Stimulated activated naive CD8-positive, alpha-beta T cell treated with anti-CD3 and anti-CD28 coated beads, Interleukin-15, Interleukin-2, amounts not matched to agents 100 ng/mL and 50 ng/mL, for 24 hours (primary cell): ENCODE data around the gene TMEM176B.

Experiments used
- H3K27ac Mint-ChIP-seq: one replicate; pipeline ENCODE4 v1.8.0; 2021; ENCODE audit warnings: mild to moderate bottlenecking, mixed read lengths
- H3K27me3 Mint-ChIP-seq: one replicate; pipeline ENCODE4 v1.8.0; 2021; ENCODE audit warnings: mixed read lengths
- H3K36me3 Mint-ChIP-seq: one replicate; pipeline ENCODE4 v1.8.0; 2021; ENCODE audit warnings: low read depth, mixed read lengths
- H3K4me1 Mint-ChIP-seq: one replicate; pipeline ENCODE4 v1.8.0; 2021; ENCODE audit warnings: low read depth, mixed read lengths
- H3K4me3 Mint-ChIP-seq: one replicate; pipeline ENCODE4 v1.8.0; 2021; ENCODE audit warnings: mild to moderate bottlenecking, mixed read lengths
- H3K9me3 Mint-ChIP-seq: one replicate; pipeline ENCODE4 v1.8.0; 2021; ENCODE audit warnings: mixed read lengths

The TMEM176B gene

DNA sequence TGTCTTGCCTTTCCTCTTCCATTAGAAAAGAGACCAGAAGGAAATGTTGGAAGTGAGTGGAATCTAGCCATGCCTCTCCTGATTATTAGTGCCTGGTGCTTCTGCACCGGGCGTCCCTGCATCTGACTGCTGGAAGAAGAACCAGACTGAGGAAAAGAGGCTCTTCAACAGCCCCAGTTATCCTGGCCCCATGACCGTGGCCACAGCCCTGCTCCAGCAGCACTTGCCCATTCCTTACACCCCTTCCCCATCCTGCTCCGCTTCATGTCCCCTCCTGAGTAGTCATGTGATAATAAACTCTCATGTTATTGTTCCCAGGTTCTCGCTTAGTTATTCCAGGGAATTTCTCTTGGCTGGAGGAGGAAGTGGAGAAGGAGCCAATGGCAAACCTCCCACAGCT is 4.6 kb upstream of the TMEM176B start:
- no peak overlapping the region for H3K4me3 Mint-ChIP-seq
- H3K27ac Mint-ChIP-seq: no peak overlapping the region
- peaks cover 8% of the 10 kb centered on the region for H3K4me1 Mint-ChIP-seq
- H3K27me3 Mint-ChIP-seq: peaks cover 41% of the 10 kb centered on the region
- H3K36me3 Mint-ChIP-seq: no peaks in the 10 kb centered on the region
- H3K9me3 Mint-ChIP-seq: peaks cover 11% of the 10 kb centered on the region

DNA sequence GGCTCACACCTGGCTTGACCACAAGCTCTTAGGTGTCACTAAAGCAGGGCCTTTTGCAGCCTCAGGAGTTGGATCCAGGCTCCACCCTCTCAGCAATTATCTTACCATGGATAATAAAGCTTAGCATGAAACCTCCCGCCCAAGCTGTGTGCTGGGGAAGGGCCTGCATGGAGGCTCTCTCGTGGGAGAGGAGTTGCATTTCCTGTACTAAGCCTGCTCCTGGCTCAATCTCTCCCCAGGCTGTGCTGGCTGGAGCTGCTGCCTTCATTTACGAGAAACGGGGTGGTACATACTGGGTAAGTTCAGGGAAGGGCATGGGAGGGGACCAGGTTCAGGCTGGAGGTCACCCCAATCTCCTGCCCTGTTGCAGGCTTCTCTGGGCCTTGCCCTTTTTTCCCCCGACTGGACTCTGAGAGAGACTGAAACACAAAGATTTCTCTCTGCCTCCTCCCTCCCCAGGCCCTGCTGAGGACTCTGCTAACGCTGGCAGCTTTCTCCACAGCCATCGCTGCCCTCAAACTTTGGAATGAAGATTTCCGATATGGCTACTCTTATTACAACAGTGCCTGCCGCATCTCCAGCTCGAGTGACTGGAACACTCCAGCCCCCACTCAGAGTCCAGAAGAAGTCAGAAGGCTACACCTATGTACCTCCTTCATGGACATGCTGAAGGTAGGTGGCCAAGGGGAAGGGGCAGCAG is 3.1 kb upstream of the TMEM176B start:
- peaks cover 11% of the 10 kb centered on the region for H3K9me3 Mint-ChIP-seq
- H3K4me3 Mint-ChIP-seq: no peak overlapping the region
- H3K27ac Mint-ChIP-seq: no peak overlapping the region
- H3K36me3 Mint-ChIP-seq: no peaks in the 10 kb centered on the region
- H3K27me3 Mint-ChIP-seq: peaks cover 42% of the 10 kb centered on the region
- peaks cover 8% of the 10 kb centered on the region for H3K4me1 Mint-ChIP-seq

DNA sequence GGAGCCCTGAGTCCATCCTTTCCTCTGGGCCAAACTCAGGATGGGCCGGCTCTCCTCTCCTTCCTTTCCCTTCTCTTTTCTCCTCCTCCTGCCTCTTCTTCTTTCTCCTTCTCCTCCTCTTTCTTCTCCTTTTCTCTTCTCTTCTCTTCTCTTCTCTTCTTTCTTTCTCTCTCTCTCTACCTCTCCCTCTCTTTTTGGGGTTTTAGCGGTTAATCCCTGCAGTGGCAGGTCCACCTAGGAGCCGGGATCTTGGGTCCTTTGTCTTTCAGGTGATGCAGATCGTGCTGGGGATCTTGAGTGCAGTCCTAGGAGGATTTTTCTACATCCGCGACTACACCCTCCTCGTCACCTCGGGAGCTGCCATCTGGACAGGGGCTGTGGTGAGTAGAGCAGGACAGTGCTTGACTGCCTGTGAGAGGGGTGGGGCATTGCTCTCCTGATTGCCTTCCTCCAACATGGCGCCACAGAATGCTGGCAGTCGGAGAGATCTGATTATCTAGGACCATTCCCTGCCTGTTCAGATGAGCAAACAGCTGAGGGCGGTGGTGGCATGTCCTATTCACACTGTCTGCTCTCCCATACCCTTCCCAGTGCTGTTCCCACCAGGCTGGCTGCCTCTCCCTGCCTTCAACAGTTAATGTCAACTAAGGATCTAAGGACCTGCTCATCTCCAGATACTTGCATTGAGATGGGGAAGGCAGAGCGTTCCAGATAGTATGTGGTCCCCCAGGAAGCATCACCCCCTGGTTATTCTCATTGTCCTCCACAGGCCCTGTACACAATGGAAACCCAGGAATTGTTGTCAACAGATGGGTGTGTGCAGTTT is 2.0 kb upstream of the TMEM176B start:
- Mint-ChIP-seq H3K4me1 (peaks cover 8% of the 10 kb centered on the region), H3K27me3 (peaks cover 50% of the 10 kb centered on the region), H3K27ac (no peak overlapping the region), H3K9me3 (peaks cover 11% of the 10 kb centered on the region), H3K4me3 (peak overlapping the region; percentile 24), H3K36me3 (no peaks in the 10 kb centered on the region)

- Mint-ChIP-seq H3K27me3 (peaks cover 48% of the 10 kb centered on the region), H3K27ac (no peak overlapping the region), H3K4me3 (peak overlapping the region; percentile 49), H3K36me3 (no peaks in the 10 kb centered on the region), H3K4me1 (peaks cover 8% of the 10 kb centered on the region), H3K9me3 (peaks cover 6% of the 10 kb centered on the region)
These were observed 1.2 kb upstream of the TMEM176B start for GRCh38 chr7:150801242-150801945.

- Mint-ChIP-seq H3K36me3 (no peaks in the 10 kb centered on the region), H3K27ac (no peak within 1 kb of the TSS), H3K4me3 (peak within 1 kb of the TSS; percentile 49), H3K9me3 (no peaks in the 10 kb centered on the region), H3K4me1 (peaks cover 8% of the 10 kb centered on the region), H3K27me3 (peaks cover 48% of the 10 kb centered on the region)
These were observed 547 bp upstream of the TMEM176B start, which contains the start of gene TMEM176A for GRCh38 chr7:150800581-150801241. TSS of gene TMEM176A (plus strand) at chr7:150800769. CDS start at chr7:150801551, 782 bp downstream.

GRCh38 chr7:150799156-150799555 is 1.0 kb downstream of the TMEM176B start:
- Mint-ChIP-seq H3K27ac (no peak overlapping the region), H3K4me3 (peak overlapping the region; percentile 23), H3K4me1 (peaks cover 8% of the 10 kb centered on the region), H3K27me3 (peaks cover 48% of the 10 kb centered on the region), H3K9me3 (no peaks in the 10 kb centered on the region), H3K36me3 (no peaks in the 10 kb centered on the region)

DNA sequence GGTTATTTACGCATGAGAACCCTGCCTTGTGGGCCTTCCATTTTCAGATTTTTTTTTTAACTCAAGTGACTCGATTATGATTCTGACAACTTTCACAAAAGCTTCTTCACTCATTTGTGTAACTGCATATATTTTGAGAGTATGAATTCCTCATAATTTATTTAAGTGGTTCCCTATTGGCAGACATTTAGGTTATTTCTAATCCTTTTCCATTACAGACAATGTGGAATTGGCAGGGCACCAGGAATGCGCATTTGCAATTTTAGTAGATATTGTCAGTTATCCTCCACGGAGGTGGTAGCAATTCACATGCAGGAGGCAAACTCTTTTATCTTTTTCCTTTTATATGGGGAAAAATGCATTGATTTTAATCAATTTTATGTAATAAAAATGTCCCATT is 2.5 kb downstream of the TMEM176B start:
- Mint-ChIP-seq H3K4me1 (peaks cover 8% of the 10 kb centered on the region), H3K4me3 (no peak overlapping the region), H3K27ac (no peak overlapping the region), H3K9me3 (no peaks in the 10 kb centered on the region), H3K27me3 (peaks cover 48% of the 10 kb centered on the region), H3K36me3 (no peaks in the 10 kb centered on the region)

- H3K9me3 Mint-ChIP-seq: no peaks in the 10 kb centered on the region
These were observed 6.5 kb downstream of the TMEM176B start for GRCh38 chr7:150793569-150794238.

DNA sequence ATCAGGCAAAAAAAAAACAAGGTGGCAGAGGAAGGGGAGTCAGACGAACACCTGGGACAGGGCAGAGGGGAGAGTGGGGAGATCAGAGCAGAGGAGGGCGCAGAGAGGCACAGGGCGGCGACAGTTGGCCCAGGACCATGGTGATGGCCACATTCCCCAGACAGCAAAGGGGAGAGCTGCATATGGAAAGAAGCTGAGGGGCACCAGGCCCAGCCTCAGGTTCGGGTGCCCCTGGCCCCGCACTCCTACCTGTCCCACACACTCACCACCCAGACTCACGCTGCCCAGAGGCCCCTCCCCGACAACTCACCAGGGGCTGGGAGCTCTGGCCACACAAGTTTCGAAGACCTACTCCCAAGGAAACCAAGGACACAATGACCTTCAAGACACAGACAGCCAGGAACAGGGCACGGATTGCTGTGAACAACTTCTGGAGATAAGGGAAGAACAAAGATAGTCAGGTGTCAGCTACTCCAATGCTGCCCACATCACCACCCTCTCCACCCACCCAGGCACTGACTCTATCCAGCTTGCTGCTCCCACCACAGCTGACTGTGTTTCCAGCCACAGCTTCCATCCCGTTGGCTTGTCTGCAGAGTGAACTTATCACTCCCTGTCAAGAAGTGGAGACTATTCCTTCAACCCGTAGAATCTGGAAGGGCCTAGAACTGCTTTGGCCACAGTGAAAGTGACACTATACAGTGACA is 8.3 kb downstream of the TMEM176B start:
- H3K27me3 Mint-ChIP-seq: peaks cover 8% of the 10 kb centered on the region
- H3K4me3 Mint-ChIP-seq: no peak overlapping the region
- H3K36me3 Mint-ChIP-seq: no peaks in the 10 kb centered on the region
- H3K27ac Mint-ChIP-seq: no peak overlapping the region
- H3K9me3 Mint-ChIP-seq: no peaks in the 10 kb centered on the region
- H3K4me1 Mint-ChIP-seq: no peaks in the 10 kb centered on the region

More at GRCh38 chr7:150793569-150794238, 6.5 kb downstream of the TMEM176B start:
- Mint-ChIP-seq H3K27me3 (peaks cover 22% of the 10 kb centered on the region), H3K4me3 (no peak overlapping the region), H3K4me1 (no peaks in the 10 kb centered on the region), H3K36me3 (no peaks in the 10 kb centered on the region), H3K27ac (no peak overlapping the region)

DNA sequence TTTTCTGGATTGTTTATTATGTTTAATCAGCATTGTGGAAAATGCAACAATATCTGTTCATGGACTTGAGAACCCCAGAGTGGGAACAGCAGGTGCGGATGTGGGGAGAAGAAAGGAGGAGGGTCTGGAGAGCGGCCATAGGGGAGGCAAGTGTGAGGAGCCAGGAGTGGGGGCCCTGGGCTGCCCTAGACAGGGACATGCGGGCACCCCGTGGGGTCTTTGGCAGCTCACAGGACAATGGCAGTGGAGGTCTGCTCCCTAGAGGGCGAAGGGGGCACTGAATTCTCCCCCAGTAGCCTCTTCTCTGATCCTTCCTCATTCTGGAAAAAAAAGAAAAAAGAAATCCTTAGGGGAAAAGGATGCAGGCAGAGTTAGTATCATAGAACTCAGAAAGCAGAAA is 8.9 kb downstream of the TMEM176B start:
- no peak overlapping the region for H3K4me3 Mint-ChIP-seq
- no peaks in the 10 kb centered on the region for H3K9me3 Mint-ChIP-seq
- H3K27me3 Mint-ChIP-seq: peaks cover 6% of the 10 kb centered on the region
- H3K4me1 Mint-ChIP-seq: no peaks in the 10 kb centered on the region
- no peaks in the 10 kb centered on the region for H3K36me3 Mint-ChIP-seq
- H3K27ac Mint-ChIP-seq: no peak overlapping the region

GRCh38 chr7:150790416-150791075 is 9.6 kb downstream of the TMEM176B start:
- no peaks in the 10 kb centered on the region for H3K36me3 Mint-ChIP-seq
- H3K4me3 Mint-ChIP-seq: no peak overlapping the region
- H3K4me1 Mint-ChIP-seq: peaks cover 5% of the 10 kb centered on the region
- H3K27me3 Mint-ChIP-seq: peaks cover 4% of the 10 kb centered on the region
- H3K9me3 Mint-ChIP-seq: no peaks in the 10 kb centered on the region
- no peak overlapping the region for H3K27ac Mint-ChIP-seq

GRCh38 chr7:150788474-150789269 is 11.5 kb downstream of the TMEM176B start:
- Mint-ChIP-seq H3K27me3 (peaks cover 4% of the 10 kb centered on the region), H3K9me3 (no peaks in the 10 kb centered on the region), H3K36me3 (no peaks in the 10 kb centered on the region), H3K4me3 (no peak overlapping the region), H3K4me1 (peaks cover 5% of the 10 kb centered on the region), H3K27ac (no peak overlapping the region)
